Activated naive CD4-positive, alpha-beta T cell treated with anti-CD3 and anti-CD28 coated beads for 36 hours (primary cell): ENCODE data around the gene TOMM6. TPM values are rescaled to one million over a fixed set of nuclear protein-coding genes. Genes with fewer than 3 reads are reported as not detected.

ENCODE experiments used
- CTCF ChIA-PET: fragments of 350-600 bp; sonication (Branson Sonifier 250); formaldehyde crosslinking; loops from one replicate; lab custom pipeline; 2021; ENCODE audit warnings: antibody characterized with exemption; lab: Charles Lee
- DNase-seq: peaks from one replicate; pipeline ENCODE4 v3.0.0-alpha.2; 2020
- H3K27ac Mint-ChIP-seq: one replicate; pipeline ENCODE4 v1.8.0; 2021; ENCODE audit warnings: mild to moderate bottlenecking, mixed read lengths
- H3K27me3 Mint-ChIP-seq: one replicate; pipeline ENCODE4 v1.8.0; 2021; ENCODE audit warnings: low read depth, mixed read lengths
- H3K36me3 Mint-ChIP-seq: one replicate; pipeline ENCODE4 v1.8.0; 2021; ENCODE audit warnings: low read depth, mixed read lengths
- H3K4me1 Mint-ChIP-seq: one replicate; pipeline ENCODE4 v1.8.0; 2021; ENCODE audit warnings: low read depth, mixed read lengths
- H3K4me3 Mint-ChIP-seq: one replicate; pipeline ENCODE4 v1.8.0; 2021; ENCODE audit warnings: mild to moderate bottlenecking, moderate library complexity, mixed read lengths
- H3K9me3 Mint-ChIP-seq: one replicate; pipeline ENCODE4 v1.8.0; 2021; ENCODE audit warnings: mixed read lengths
- intact Hi-C: fragments of 100-400 bp; cut with micrococcal nuclease; formaldehyde crosslinking; loops from one replicate; pipeline ENCODE4 v1.15.1; 2023
- total RNA-seq, 2 experiments: library from RNA; stranded (reverse); gene quantifications; one replicate each; pipeline ENCODE4 v1.2.3, GENCODE V29; 2021

The TOMM6 gene
- 100 to 1,000 TPM; 285 to 299 TPM for total RNA-seq

GRCh38 chr6:41787219-41787917, at the start of gene TOMM6:
TSS of gene TOMM6 (plus strand) at chr6:41787694. CDS start at chr6:41787698, 4 bp downstream.
- intact Hi-C loops = loop anchor here (1.0 to 10.0 kb wide), 11 partner anchors 8 to 995 kb away; partner anchors contain the start of genes BICRAL, BYSL, FRS3 and MED20
- Mint-ChIP-seq H3K27me3 (no peaks in the 10 kb centered on the region), H3K9me3 (no peaks in the 10 kb centered on the region), H3K36me3 (peaks cover 20% of the 10 kb centered on the region), H3K4me3 (peak within 1 kb of the TSS; percentile 92), H3K4me1 (peaks cover 24% of the 10 kb centered on the region), H3K27ac (peak within 1 kb of the TSS; percentile 94)
- CTCF ChIA-PET = interaction anchor here (0.5 to 8.7 kb wide), 31 partner anchors 9 to 749 kb away, joined by 3 to 143 read pairs (median 4); partner anchors contain the start of genes BYSL, MED20, MRPS10 and TAF8
- DNase-seq = peak; percentile 97

GRCh38 chr6:41739041-41739440, 48.5 kb upstream of the TOMM6 start:
- no peak for DNase-seq
- no peaks in the 10 kb centered on the region for H3K4me1 Mint-ChIP-seq
- CTCF ChIA-PET = no interaction called here
- no peaks in the 10 kb centered on the region for H3K27me3 Mint-ChIP-seq
- intact Hi-C loops = loop anchor here (5.0 kb wide), 1 partner anchor 823 kb away; the partner anchor contains the start of gene UBR2
- H3K4me3 Mint-ChIP-seq = no peak overlapping the region
- H3K27ac Mint-ChIP-seq = no peak overlapping the region
- H3K9me3 Mint-ChIP-seq = no peaks in the 10 kb centered on the region
- no peaks in the 10 kb centered on the region for H3K36me3 Mint-ChIP-seq

GRCh38 chr6:41740366-41741162, 46.9 kb upstream of the TOMM6 start:
- intact Hi-C loops = no loop called here
- Mint-ChIP-seq H3K27me3 (no peaks in the 10 kb centered on the region), H3K9me3 (no peaks in the 10 kb centered on the region), H3K4me3 (no peak overlapping the region), H3K27ac (no peak overlapping the region), H3K36me3 (no peaks in the 10 kb centered on the region), H3K4me1 (no peaks in the 10 kb centered on the region)
- CTCF ChIA-PET = interaction anchor here (0.5 kb wide), 1 partner anchor 362 kb away, joined by 4 read pairs; no protein-coding TSS in a partner anchor
- no peak for DNase-seq

GRCh38 chr6:41741625-41742490, 45.6 kb upstream of the TOMM6 start:
- CTCF ChIA-PET = interaction anchor here (1.2 kb wide), 1 partner anchor 59 kb away, joined by 3 read pairs; no protein-coding TSS in a partner anchor
- intact Hi-C loops = no loop called here
- Mint-ChIP-seq H3K36me3 (no peaks in the 10 kb centered on the region), H3K9me3 (no peaks in the 10 kb centered on the region), H3K4me1 (no peaks in the 10 kb centered on the region), H3K27me3 (no peaks in the 10 kb centered on the region), H3K4me3 (no peak overlapping the region), H3K27ac (no peak overlapping the region)
- DNase-seq = no peak

DNA sequence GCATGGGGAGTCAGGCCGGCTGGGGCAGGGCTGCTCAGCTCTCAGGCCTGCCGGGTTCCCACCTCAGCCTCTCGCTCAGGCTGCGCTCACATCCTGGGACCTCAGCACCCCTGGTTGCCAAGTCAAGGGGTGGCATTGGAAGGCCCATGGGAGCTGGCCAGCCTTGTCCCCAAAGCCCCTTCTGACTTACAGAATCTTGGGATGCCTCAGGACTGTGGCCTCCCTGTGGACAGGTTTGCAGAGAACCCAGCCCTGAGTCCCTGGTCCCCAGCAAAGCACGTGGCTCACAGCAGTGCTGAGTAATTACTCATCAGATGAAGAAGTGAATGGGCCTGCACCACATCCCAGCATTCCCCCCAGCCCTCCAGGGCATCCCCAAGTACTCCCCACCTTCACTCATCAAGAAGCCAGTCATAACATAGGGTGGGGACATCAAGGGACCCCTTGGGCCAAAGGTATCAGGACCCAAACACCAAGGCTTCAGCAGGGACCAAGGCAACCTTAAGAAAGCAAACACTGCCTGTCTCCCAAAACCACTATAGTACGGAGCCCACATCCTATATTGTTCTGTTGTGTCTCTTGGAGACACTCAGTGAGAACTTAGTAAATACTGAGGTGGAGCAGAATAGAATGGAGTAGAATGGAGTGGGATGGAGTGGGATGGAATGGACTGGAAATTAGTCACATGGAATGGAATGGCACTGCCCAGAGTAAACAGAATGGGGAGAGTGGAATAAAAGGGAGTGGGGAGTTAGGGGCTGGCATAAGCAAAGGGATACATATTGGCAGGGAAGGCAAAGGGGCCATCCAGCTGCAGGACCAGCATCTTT, 43.9 kb upstream of the TOMM6 start:
- CTCF ChIA-PET = interaction anchor here (1.2 kb wide), 1 partner anchor 60 kb away, joined by 3 read pairs; no protein-coding TSS in a partner anchor
- Mint-ChIP-seq H3K4me3 (no peak overlapping the region), H3K27me3 (no peaks in the 10 kb centered on the region), H3K27ac (no peak overlapping the region), H3K9me3 (no peaks in the 10 kb centered on the region), H3K36me3 (no peaks in the 10 kb centered on the region), H3K4me1 (no peaks in the 10 kb centered on the region)
- intact Hi-C loops = no loop called here
- no peak for DNase-seq

GRCh38 chr6:41744236-41744787, 43.2 kb upstream of the TOMM6 start:
- H3K27me3 Mint-ChIP-seq = no peaks in the 10 kb centered on the region
- intact Hi-C loops = no loop called here
- H3K9me3 Mint-ChIP-seq = no peaks in the 10 kb centered on the region
- no peak overlapping the region for H3K27ac Mint-ChIP-seq
- no peaks in the 10 kb centered on the region for H3K36me3 Mint-ChIP-seq
- no peak for DNase-seq
- CTCF ChIA-PET = no interaction called here
- H3K4me1 Mint-ChIP-seq = no peaks in the 10 kb centered on the region
- H3K4me3 Mint-ChIP-seq = no peak overlapping the region

- H3K27me3 Mint-ChIP-seq = no peaks in the 10 kb centered on the region
- no peaks in the 10 kb centered on the region for H3K9me3 Mint-ChIP-seq
- no peak overlapping the region for H3K27ac Mint-ChIP-seq
- no peaks in the 10 kb centered on the region for H3K4me1 Mint-ChIP-seq
- intact Hi-C loops = no loop called here
- DNase-seq = no peak
- H3K4me3 Mint-ChIP-seq = no peak overlapping the region
- no peaks in the 10 kb centered on the region for H3K36me3 Mint-ChIP-seq
- CTCF ChIA-PET = interaction anchor here (0.7 kb wide), 1 partner anchor 10 kb away, joined by 4 read pairs; no protein-coding TSS in a partner anchor
Observed at GRCh38 chr6:41746107-41746506, 41.4 kb upstream of the TOMM6 start.

DNA sequence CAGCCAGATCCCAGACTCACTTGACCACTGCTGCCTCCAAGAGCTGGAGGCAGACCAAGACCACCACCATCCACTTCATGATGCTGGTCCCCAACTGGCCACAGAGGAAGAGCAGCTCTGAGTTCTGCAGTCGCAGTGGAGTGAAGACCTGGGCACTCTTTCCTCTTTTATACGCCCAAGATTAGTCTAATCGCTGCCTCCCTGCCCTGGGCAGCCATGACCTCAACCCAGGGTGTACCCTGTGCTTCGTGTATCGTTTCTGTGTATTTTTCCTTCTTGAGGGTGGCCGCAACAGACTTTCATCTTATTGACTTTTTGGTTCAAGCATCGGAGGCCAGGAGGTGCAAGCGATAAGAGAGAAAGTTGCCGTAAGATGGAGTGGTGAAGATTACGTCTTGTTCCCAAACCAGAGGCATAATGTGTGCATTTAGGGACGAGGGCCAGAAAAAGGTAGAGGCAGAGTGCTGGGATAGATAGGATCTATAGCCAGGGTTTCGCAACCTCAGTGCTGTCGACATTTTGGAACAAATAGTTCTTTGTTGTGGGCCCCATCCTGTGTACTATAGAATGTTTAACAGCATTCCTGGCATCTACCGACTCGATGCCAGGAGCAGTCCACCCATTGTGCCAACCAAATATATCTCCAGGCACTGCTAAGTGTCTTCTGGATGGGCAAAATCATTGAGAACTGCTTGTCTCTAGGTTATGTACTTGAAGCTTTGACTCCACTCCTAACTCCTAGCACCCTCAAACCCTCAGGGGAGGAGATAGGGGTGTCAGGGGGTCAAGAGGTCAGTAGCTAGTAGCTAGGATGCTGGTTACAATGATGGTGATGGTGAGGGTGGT, 40.0 kb upstream of the TOMM6 start, which contains the start of gene PGC:
Gene PGC, minus strand, starts transcription at position 142 of the 846 bp plus-strand sequence. Its CDS starts 63 bp downstream, at position 79.
- Mint-ChIP-seq H3K27me3 (no peaks in the 10 kb centered on the region), H3K4me3 (no peak within 1 kb of the TSS), H3K36me3 (no peaks in the 10 kb centered on the region), H3K9me3 (no peaks in the 10 kb centered on the region), H3K27ac (no peak within 1 kb of the TSS), H3K4me1 (no peaks in the 10 kb centered on the region)
- DNase-seq = no peak
- CTCF ChIA-PET = interaction anchor here (2.2 kb wide), 1 partner anchor 39 kb away, joined by 9 read pairs; the partner anchor contains the start of gene TOMM6
- intact Hi-C loops = no loop called here

DNA sequence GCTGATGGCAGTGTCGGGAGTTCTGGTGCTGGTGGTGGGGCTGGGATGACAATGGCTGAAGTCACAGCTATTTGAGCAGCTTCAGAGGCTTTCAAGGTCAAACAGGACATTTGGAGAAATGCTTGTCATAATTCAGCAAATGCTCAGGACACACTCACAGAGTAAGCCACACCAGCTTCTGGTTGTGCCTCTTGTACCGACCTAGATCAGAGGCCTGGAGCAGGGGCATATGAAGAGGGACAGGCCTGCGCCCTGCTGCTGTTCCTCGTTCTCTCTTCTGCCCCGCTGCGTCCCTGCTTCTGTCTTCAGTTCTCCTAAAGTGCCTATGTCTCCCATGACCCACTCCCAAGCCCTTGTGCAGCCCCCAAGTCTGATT, 39.4 kb upstream of the TOMM6 start:
- H3K36me3 Mint-ChIP-seq = no peaks in the 10 kb centered on the region
- H3K4me3 Mint-ChIP-seq = no peak overlapping the region
- no peaks in the 10 kb centered on the region for H3K4me1 Mint-ChIP-seq
- no peak overlapping the region for H3K27ac Mint-ChIP-seq
- CTCF ChIA-PET = interaction anchor here (2.2 kb wide), 1 partner anchor 39 kb away, joined by 9 read pairs; the partner anchor contains the start of gene TOMM6
- no peaks in the 10 kb centered on the region for H3K9me3 Mint-ChIP-seq
- H3K27me3 Mint-ChIP-seq = no peaks in the 10 kb centered on the region
- DNase-seq = no peak
- intact Hi-C loops = no loop called here

DNA sequence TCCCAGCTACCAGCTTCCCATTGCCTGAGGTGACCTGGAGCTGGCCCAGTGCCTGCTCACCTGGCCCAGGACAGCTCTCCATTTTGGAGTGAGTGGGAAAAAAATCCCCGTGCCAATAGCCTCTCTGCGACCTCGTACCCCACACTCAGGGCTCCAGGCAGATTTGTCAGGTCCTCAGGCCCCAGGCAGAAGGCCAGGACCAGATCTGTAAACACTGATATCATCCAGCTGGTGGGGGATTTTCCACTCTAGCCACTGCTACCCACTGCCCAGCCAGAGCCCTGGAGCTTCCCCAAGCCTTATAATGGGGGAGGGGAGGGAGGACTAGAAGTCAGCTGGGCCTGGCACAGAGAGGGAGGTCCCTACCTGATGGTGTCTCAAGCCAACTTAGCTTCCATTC, 39.0 kb upstream of the TOMM6 start:
- CTCF ChIA-PET = interaction anchor here (2.2 kb wide), 1 partner anchor 38 kb away, joined by 9 read pairs; the partner anchor contains the start of gene TOMM6
- H3K36me3 Mint-ChIP-seq = no peaks in the 10 kb centered on the region
- H3K27me3 Mint-ChIP-seq = no peaks in the 10 kb centered on the region
- intact Hi-C loops = no loop called here
- no peaks in the 10 kb centered on the region for H3K4me1 Mint-ChIP-seq
- H3K27ac Mint-ChIP-seq = no peak overlapping the region
- DNase-seq = no peak
- H3K4me3 Mint-ChIP-seq = no peak overlapping the region
- no peaks in the 10 kb centered on the region for H3K9me3 Mint-ChIP-seq
